GM18499 (cell line): ENCODE results near the gene PRAC1.

Experiments used
- ATAC-seq: cut with Tn5 transposase; IDR thresholded peaks from one replicate; pipeline ENCODE4 v1.9.1; 2021; ENCODE audit warnings: moderate number of reproducible peaks; ENCODE audit not compliant: insufficient read depth, unreplicated experiment

PRAC1 gene

DNA sequence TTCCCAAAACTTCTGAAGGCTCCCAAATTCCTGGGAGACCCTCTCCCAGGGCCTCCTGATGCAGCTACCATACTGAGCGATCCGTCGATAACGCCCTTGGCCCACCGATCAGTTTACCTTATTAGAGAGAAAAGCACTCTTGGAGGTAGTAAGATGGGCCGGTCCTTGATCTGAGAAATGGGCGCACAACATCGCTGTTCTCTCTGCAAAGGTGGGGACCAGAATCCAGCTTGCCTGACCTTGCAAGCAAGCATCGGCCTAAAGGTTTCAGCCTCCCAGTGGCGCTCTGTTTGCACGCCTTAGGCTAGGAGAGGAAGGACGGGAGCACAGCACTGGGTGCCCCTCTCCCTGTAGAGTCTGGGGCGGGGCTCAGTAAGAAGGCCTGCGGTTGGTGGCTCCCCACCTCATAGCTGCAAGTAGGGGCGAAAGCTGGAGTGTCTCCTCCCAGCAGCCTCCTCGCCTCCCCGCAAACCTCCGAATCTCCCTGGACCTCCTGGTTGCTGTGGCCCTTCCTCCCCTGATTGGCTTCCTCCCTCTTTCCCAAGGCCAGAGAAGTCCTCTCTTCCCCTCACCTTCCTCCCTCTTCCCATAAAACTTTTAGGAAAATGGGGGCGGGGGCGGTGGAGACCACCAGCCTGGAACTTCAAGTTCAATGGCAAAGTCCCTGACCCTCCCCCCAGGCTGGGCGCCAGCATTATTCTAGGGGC, at the start of gene PRAC1:
Gene PRAC1 (minus strand): TSS at position 318 of the 707 bp plus-strand sequence. CDS start 126 bp downstream, at position 192.
- no peak for ATAC-seq

- ATAC-seq, result no peak
These were observed 48.6 kb upstream of the PRAC1 start for GRCh38 chr17:48770954-48771353.

DNA sequence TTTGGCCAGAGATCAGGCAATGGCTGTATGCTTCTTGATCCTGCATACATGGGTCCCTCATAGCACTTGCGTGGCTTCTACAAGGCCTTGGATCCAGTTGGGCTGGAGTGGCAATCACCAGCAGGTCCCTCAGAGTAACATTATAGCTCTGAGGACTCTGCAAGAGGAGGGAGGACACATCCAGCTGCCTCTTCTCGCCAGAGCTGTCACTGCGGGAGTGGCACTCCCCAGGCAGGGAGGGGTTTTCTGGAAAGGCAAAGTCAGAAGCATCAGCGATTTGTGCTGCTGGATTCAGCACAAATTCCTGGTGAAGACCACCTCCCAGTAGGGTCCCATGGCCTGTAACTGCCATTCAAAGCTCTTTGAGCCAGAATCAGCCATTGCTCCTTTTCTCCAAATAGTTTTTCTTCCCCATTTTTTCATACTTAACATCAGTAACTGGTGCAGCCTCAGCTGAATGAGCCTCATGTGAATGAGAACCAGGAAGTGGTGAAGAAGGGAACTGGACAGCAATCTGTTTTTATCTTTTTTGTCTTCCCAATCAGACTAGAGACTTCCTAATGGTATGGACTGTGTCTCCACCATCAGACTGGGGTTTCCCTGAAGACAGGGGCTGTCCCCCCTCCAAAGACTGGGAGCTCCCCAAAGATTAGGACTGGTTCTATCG, 46.8 kb upstream of the PRAC1 start:
- no peak for ATAC-seq

DNA sequence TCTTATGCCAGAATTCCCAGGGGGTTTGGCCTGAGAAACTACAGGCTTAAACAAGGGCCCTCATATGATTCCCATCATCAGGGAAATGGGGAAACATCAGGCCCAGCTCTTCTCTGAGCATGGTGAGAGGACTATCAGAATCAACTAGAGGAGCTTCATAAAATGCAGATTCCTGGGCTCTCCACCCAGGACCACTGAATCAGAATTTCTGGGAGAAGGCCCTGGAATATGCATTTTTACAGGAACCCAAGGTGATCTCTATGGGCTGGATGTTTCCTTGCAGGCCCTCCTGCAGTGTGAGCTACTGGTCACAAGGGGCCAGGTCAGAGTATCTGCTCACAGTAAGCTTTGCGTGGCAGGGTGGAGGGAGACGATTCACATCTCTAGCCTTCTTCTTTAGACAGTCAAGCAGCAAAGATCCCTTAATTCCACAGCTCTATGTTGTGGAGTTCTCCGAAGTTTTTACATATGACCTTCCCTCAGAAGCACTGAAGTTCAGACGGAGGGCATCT, 45.0 kb upstream of the PRAC1 start:
- ATAC-seq, result no peak

GRCh38 chr17:48761114-48761513, 38.8 kb upstream of the PRAC1 start:
- no peak for ATAC-seq

DNA sequence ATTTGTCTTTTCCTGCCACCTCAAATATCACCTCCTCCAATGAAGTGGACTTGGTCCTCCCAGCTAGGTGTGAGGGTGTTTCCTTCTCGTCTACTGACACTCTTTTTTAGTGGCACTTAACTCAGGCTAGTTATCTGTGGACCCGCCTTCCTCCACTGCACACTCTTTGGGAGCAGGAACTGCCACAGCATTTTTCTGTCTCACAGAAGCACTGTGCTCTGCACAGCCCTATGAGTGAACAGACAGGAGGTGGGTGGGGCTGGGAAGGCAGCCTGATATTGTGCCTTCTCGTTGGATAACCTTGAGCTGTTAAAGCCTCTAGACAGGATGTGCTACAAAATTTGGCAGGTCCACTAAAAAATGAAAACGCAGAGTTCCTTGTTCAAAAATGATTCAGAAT, 38.1 kb upstream of the PRAC1 start:
- ATAC-seq, result no peak

DNA sequence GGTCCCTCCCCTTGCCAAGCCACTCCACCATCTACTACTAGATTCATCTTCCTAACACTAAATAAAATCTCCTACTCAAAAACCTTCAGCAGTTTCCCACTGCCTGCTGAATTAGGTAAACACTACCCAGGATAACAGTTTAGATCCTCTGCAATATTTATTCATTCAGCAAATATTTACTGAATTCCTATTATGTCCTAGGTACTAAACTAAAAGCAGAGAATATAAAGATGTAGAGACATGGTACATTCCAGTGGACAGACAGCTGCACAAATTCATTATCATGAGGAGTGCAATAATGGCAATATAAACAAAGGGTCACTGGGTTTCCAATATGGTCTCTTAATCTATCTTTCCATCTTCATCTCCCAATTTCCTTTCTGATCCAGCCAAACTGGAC, 37.0 kb upstream of the PRAC1 start:
- no peak for ATAC-seq

DNA sequence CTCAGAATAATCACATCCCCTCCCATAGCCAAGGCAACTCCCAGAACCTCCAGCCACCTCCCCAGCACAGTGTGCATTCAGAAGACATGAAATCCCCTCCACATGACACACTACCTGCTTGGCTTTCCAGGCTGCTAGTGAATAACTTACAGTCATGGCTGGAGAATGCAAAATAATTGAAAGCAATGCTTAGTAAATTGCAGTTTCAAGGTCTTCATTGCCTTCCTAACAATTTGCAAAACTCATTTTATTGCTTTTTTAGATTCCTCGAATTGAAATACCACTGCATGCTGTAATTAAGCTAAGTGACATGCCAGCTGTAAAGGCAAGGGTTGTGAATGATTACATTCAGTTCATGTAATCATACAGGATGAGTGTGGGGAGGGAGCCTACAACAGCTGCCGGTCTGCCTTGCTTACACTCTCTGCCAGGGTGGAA, 35.2 kb upstream of the PRAC1 start:
- no peak for ATAC-seq

- no peak for ATAC-seq
These were observed 34.5 kb upstream of the PRAC1 start for GRCh38 chr17:48756830-48757251.

DNA sequence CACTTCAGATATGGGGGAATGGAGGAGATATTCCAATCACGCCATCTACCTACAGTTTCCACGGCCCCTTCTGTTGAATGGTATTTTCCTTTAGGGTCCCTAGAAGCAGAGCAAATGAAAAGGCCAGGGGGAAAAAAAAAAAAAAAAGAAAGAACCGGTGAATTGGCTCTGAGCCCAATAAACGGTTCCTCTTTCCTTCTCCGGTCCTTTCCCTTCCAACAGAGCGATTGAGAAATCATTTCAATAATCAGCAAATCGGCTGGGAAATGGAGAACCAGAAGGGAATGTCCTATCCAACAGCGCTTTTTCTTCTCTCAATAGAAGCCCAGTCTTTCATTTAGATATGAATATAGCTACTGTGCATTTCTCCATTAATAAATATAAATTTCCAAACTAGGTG, 33.0 kb upstream of the PRAC1 start:
- ATAC-seq, result no peak

DNA sequence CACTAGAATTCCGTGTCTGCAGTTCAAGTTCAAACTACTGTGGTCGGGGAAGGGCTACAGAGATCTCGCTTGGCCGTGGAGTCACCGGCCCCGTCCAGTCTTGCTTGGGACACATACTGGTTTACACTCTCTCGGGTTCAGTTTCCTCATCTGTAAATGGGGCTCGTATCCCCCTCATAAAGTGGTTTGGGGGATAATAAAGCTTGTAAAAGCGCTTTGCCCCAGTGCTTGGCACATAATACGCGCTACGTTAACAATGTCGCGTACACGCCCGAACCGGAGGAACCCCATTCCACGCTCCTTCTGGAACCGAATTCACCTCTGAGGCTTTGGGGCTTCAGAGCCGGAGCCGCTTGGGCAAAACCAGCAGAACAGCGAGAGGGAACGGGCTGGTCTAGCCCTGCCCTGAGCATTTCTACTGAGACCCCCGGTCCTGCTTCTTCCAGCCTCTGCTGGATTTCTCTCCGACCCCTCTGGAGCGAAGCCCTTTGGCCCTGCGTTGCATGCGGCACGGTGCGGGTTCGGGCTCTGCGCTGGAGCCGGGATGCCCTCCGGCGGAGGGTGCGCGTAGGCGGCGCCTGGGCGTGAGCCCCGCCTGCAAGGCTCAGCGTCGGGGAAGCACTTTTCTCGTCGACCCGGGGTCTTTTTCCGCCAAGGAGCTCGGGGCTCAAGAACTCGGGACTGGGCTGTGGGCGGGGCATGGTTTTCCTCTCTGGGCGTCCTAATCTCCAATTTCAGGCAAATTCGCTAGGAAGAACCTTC, 32.4 kb upstream of the PRAC1 start:
- ATAC-seq, result no peak

DNA sequence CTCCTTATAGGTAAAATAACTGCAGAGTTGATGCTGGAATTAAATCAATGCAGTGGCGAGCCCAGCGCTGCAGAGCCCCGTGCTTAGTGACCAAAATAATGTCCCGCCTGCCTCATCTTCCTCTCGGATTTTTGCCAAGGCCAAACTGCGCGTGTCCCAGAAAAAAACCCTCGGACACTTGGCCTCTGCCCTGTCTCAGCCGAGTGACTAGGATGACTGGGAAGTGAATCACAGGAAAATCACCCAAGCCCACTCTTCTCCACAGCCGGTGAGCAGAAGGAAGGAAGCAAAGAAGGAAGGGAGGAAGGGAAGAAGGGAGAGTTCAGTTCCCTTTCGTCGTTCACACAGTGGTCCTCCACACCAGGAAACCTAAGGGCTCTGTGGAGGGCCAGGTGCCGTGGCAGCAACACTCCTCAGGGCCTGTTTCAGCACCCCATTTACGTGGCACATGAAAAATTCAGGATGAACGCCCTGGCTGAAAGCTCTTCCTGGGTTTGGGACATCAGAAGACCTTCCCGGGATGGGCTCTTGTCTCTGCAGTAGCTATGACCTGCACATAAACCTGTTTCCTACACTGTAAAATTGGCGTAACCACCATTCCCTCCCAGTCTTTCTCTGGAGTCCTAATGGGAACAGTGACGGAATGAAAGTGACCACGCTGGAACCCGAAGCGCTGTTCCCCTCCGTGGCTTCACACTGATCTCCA, 31.6 kb upstream of the PRAC1 start:
- no peak for ATAC-seq

- no peak for ATAC-seq
These were observed 30.3 kb upstream of the PRAC1 start for GRCh38 chr17:48752399-48753288.

- no peak for ATAC-seq
These were observed 29.5 kb upstream of the PRAC1 start for GRCh38 chr17:48751733-48752398.

DNA sequence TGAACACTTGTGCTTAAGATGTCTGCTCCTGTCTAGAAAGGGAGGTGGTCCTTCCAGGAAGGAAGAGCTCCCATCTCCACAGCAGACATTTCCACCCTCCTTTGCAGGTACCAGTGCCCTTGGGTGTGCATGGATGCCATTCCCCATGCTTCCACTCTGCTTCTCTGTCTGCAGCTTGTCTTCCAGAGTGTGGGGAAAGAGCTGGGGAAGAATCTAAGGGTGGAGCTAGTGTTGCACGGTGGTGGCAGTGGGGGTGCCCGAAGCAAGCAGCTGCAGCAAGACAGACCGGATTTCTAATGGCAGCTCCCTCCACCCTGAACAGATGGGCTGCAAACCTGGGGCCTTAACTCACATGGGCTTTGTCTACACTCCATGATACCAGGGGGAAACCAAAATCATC, 28.9 kb upstream of the PRAC1 start:
- no peak for ATAC-seq

DNA sequence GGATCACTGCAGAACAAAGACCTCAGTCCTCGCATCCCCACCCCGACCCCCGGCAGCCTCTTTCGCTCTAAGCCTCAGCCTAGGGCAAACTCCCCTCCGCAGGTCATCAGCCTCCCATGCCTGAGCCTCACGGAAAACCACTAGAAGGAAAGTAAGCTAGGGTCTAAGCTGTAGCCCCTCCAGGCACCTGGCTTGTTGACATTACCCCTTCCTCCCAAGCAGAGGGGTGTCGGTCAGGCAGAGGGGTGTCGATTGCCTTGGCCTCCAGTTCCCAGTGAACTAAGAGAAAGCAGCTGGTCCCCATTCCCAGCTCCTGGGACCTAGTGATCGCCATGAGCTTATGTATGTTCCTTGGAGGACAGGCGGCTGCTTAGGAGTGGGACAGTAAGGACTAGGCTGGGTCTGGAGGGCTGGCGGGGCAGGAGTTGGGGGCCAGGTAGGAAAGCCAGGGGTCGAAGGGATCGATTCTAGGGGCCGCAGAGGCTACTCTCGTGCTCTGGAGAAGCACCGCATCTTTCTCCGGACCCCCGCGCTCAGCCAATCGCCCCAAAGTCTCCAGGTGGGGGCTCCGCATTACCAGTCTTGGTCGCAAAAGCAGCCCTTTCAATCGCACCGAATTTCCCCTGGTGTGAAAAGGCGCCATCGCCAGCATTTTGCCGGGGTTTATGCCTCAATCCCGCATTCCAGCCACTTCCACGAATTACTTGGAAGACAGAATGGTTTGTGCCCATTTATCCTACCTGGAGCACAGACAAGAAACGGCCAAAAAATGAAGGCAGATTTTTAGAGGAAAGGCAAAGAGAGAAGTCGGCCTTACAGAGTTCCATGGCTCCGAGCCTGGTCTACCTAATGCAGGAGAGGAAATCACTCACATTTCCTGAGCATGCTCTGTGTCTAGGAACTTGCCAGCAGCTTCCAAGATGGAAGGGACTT, 27.6 kb upstream of the PRAC1 start:
- no peak for ATAC-seq

GRCh38 chr17:48748718-48749566, 26.6 kb upstream of the PRAC1 start:
- no peak for ATAC-seq
